ENCODE data around the gene RXRA. TPM values are rescaled to one million over a fixed set of nuclear protein-coding genes. Genes with fewer than 3 reads are reported as not detected.
A peak's percentile ranks its signal among the peaks of the same experiment; 100 is the strongest.

The RXRA gene
- total and polyA plus RNA-seq, 7 experiments from 2014 or later, result 0.31 to 59.5 (median 8.4) TPM

- intact Hi-C loops (cut with micrococcal nuclease), result loop anchor here in 1 of 2 donors (1.0 to 2.0 kb wide), 2 partner anchors 25 to 206 kb away; no protein-coding TSS in a partner anchor
- Histone ChIP-seq H3K27ac (ENCODE audit: low read depth, low read length) (no peak overlapping the region), H3K4me3 (ENCODE audit: low read length) (no peak overlapping the region), H3K36me3 (ENCODE audit: control insufficient read depth in 2 of 3, insufficient read depth in 3 of 3, low read length in 3 of 3) (no peaks in the 10 kb centered on the region), H3K9me3 (ENCODE audit: control insufficient read depth in 2 of 3, low read length in 3 of 3) (peaks cover 0 to 11% (median 0%) of the 10 kb centered on the region in 3 experiments), H3K27me3 (ENCODE audit: control insufficient read depth in 2 of 2, insufficient read depth in 2 of 2, low read length in 2 of 2) (no peaks in the 10 kb centered on the region), H3K4me1 (ENCODE audit: control insufficient read depth in 2 of 2, insufficient read depth in 2 of 2, low read length in 2 of 2) (no peaks in the 10 kb centered on the region)
- no peaks in the 10 kb centered on the region for H3K27me3 Mint-ChIP-seq
- no peaks in the 10 kb centered on the region for H3K36me3 Mint-ChIP-seq
- H3K4me3 Mint-ChIP-seq, result no peak overlapping the region
- ATAC-seq (peak; percentile 100), DNase-seq (peak; percentile 58 to 89 (median 85))
- peak overlapping the region in 6 of 9 donors; percentile 6 to 70 (median 48) for H3K27ac Mint-ChIP-seq
- ChIA-PET CTCF (interaction anchor here (0.6 to 1.6 kb wide), 8 partner anchors 11 to 723 kb away, joined by 3 to 8 read pairs (median 3); no protein-coding TSS in a partner anchor), POLR2A (interaction anchor here (1.3 kb wide), 1 partner anchor 284 kb away, joined by 4 read pairs; the partner anchor contains the start of gene RNU6ATAC)
- peaks cover 4 to 12% (median 6%) of the 10 kb centered on the region in 7 donors for H3K4me1 Mint-ChIP-seq
- H3K9me3 Mint-ChIP-seq, result peaks cover 0 to 17% (median 3%) of the 10 kb centered on the region in 11 donors
These were observed 123.1 kb downstream of the RXRA start for GRCh38 chr9:134449180-134449916.

GRCh38 chr9:134451700-134452458 lies 125.6 kb downstream of the RXRA start:
- peaks cover 0 to 17% (median 11%) of the 10 kb centered on the region in 7 donors for H3K4me1 Mint-ChIP-seq
- intact Hi-C loops (cut with micrococcal nuclease), result no loop called here

GRCh38 chr9:134452728-134453127 lies 126.5 kb downstream of the RXRA start:
- ATAC-seq (no peak), DNase-seq (no peak)
- H3K4me3 Mint-ChIP-seq, result no peak overlapping the region
- intact Hi-C loops (cut with micrococcal nuclease), result no loop called here
- H3K4me3 ChIP-seq (ENCODE audit: low read length), result no peak overlapping the region
- ChIA-PET POLR2A (interaction anchor here (0.9 kb wide), 1 partner anchor 288 kb away, joined by 3 read pairs; the partner anchor contains the start of gene RNU6ATAC), CTCF (no interaction called here)
- peak overlapping the region in 3 of 9 donors; percentile 1 to 46 (median 35) for H3K27ac Mint-ChIP-seq
- peaks cover 10 to 20% of the 10 kb centered on the region in 2 donors for H3K4me1 ChIP-seq (ENCODE audit: control insufficient read depth in 2 of 2, insufficient read depth in 2 of 2, low read length in 2 of 2)
- H3K4me1 Mint-ChIP-seq, result peaks cover 0 to 19% (median 11%) of the 10 kb centered on the region in 7 donors
- H3K36me3 Mint-ChIP-seq, result no peaks in the 10 kb centered on the region
- H3K27ac ChIP-seq (ENCODE audit: low read depth, low read length), result no peak overlapping the region
- H3K27me3 Mint-ChIP-seq, result no peaks in the 10 kb centered on the region
- no peaks in the 10 kb centered on the region for H3K27me3 ChIP-seq (ENCODE audit: control insufficient read depth in 2 of 2, insufficient read depth in 2 of 2, low read length in 2 of 2)
- H3K9me3 ChIP-seq (ENCODE audit: control insufficient read depth in 2 of 3, low read length in 3 of 3), result peaks cover 0 to 11% (median 0%) of the 10 kb centered on the region in 3 experiments
- H3K9me3 Mint-ChIP-seq, result peaks cover 0 to 11% (median 3%) of the 10 kb centered on the region in 11 donors
- H3K36me3 ChIP-seq (ENCODE audit: control insufficient read depth in 2 of 3, insufficient read depth in 3 of 3, low read length in 3 of 3), result no peaks in the 10 kb centered on the region

More at GRCh38 chr9:134451700-134452458, 125.6 kb downstream of the RXRA start:
- H3K27ac ChIP-seq (ENCODE audit: low read depth, low read length), result no peak overlapping the region
- Mint-ChIP-seq H3K27me3 (no peaks in the 10 kb centered on the region), H3K27ac (peak overlapping the region in 3 of 9 donors; percentile 17 to 64 (median 52)), H3K36me3 (no peaks in the 10 kb centered on the region), H3K9me3 (peaks cover 0 to 11% (median 3%) of the 10 kb centered on the region in 11 donors), H3K4me3 (no peak overlapping the region)
- CTCF ChIA-PET, result no interaction called here
- no peak for ATAC-seq
- POLR2A ChIA-PET, result no interaction called here
- no peak for DNase-seq
- no peaks in the 10 kb centered on the region for H3K36me3 ChIP-seq (ENCODE audit: control insufficient read depth in 2 of 3, insufficient read depth in 3 of 3, low read length in 3 of 3)
- H3K9me3 ChIP-seq (ENCODE audit: control insufficient read depth in 2 of 3, low read length in 3 of 3), result peaks cover 0 to 11% (median 0%) of the 10 kb centered on the region in 3 experiments
- H3K27me3 ChIP-seq (ENCODE audit: control insufficient read depth in 2 of 2, insufficient read depth in 2 of 2, low read length in 2 of 2), result no peaks in the 10 kb centered on the region
- no peak overlapping the region for H3K4me3 ChIP-seq (ENCODE audit: low read length)
- peaks cover 5 to 11% of the 10 kb centered on the region in 2 donors for H3K4me1 ChIP-seq (ENCODE audit: control insufficient read depth in 2 of 2, insufficient read depth in 2 of 2, low read length in 2 of 2)

- H3K4me1 ChIP-seq (ENCODE audit: control insufficient read depth in 2 of 2, insufficient read depth in 2 of 2, low read length in 2 of 2), result peaks cover 10 to 20% of the 10 kb centered on the region in 2 donors
- H3K4me1 Mint-ChIP-seq, result peaks cover 0 to 19% (median 11%) of the 10 kb centered on the region in 7 donors
- H3K4me3 Mint-ChIP-seq, result peak overlapping the region in 1 of 10 donors; percentile 12
- H3K27me3 Mint-ChIP-seq, result no peaks in the 10 kb centered on the region
- H3K36me3 ChIP-seq (ENCODE audit: control insufficient read depth in 2 of 3, insufficient read depth in 3 of 3, low read length in 3 of 3), result no peaks in the 10 kb centered on the region
- intact Hi-C loops (cut with micrococcal nuclease), result no loop called here
- peak overlapping the region in 4 of 9 donors; percentile 16 to 97 (median 54) for H3K27ac Mint-ChIP-seq
- CTCF ChIA-PET, result interaction anchor here (0.9 kb wide), 1 partner anchor 144 kb away, joined by 5 read pairs; no protein-coding TSS in a partner anchor
- H3K9me3 ChIP-seq (ENCODE audit: control insufficient read depth in 2 of 3, low read length in 3 of 3), result peaks cover 0 to 4% (median 0%) of the 10 kb centered on the region in 3 experiments
- no peaks in the 10 kb centered on the region for H3K36me3 Mint-ChIP-seq
- peaks cover 0 to 6% (median 0%) of the 10 kb centered on the region in 11 donors for H3K9me3 Mint-ChIP-seq
- H3K4me3 ChIP-seq (ENCODE audit: low read length), result no peak overlapping the region
- DNase-seq (no peak), ATAC-seq (no peak)
- POLR2A ChIA-PET, result interaction anchor here (0.8 to 1.3 kb wide), 4 partner anchors 19 to 318 kb away, joined by 3 to 5 read pairs (median 3); partner anchors contain the start of genes RNU6ATAC and WDR5
- H3K27ac ChIP-seq (ENCODE audit: low read depth, low read length), result no peak overlapping the region
- no peaks in the 10 kb centered on the region for H3K27me3 ChIP-seq (ENCODE audit: control insufficient read depth in 2 of 2, insufficient read depth in 2 of 2, low read length in 2 of 2)
These were observed 127.7 kb downstream of the RXRA start for GRCh38 chr9:134453776-134454475.

GRCh38 chr9:134454476-134454857 lies 128.2 kb downstream of the RXRA start:
- Histone ChIP-seq H3K4me1 (ENCODE audit: control insufficient read depth in 2 of 2, insufficient read depth in 2 of 2, low read length in 2 of 2) (peaks cover 10 to 20% of the 10 kb centered on the region in 2 donors), H3K4me3 (ENCODE audit: low read length) (no peak overlapping the region), H3K9me3 (ENCODE audit: control insufficient read depth in 2 of 3, low read length in 3 of 3) (no peaks in the 10 kb centered on the region), H3K36me3 (ENCODE audit: control insufficient read depth in 2 of 3, insufficient read depth in 3 of 3, low read length in 3 of 3) (no peaks in the 10 kb centered on the region), H3K27ac (ENCODE audit: low read depth, low read length) (peak overlapping the region; percentile 37), H3K27me3 (ENCODE audit: control insufficient read depth in 2 of 2, insufficient read depth in 2 of 2, low read length in 2 of 2) (no peaks in the 10 kb centered on the region)
- Mint-ChIP-seq H3K36me3 (no peaks in the 10 kb centered on the region), H3K9me3 (peaks cover 0 to under 1% (median 0%) of the 10 kb centered on the region in 11 donors), H3K4me1 (peaks cover 0 to 19% (median 11%) of the 10 kb centered on the region in 7 donors), H3K4me3 (peak overlapping the region in 1 of 10 donors; percentile 12), H3K27me3 (no peaks in the 10 kb centered on the region), H3K27ac (peak overlapping the region in 8 of 9 donors; percentile 34 to 97 (median 94))
- ATAC-seq (no peak), DNase-seq (no peak)
- ChIA-PET POLR2A (interaction anchor here (0.8 to 1.3 kb wide), 3 partner anchors 19 to 319 kb away, joined by 3 to 5 read pairs (median 3); partner anchors contain the start of gene WDR5), CTCF (interaction anchor here (0.9 kb wide), 1 partner anchor 144 kb away, joined by 5 read pairs; no protein-coding TSS in a partner anchor)
- intact Hi-C loops (cut with micrococcal nuclease), result no loop called here
